GM06990 (cell line): Measurements from ENCODE around the gene NEK2.

Experiments used
- DNase-seq: peaks from one replicate; pipeline ENCODE4 v3.0.0-alpha.2; 2011; ENCODE audit not compliant: insufficient read length; ENCODE audit errors: extremely low read depth
- H3K27me3 ChIP-seq: replicated peaks from 2 replicates; pipeline ENCODE4 v1.6.0; 2011; ENCODE audit warnings: low read length; ENCODE audit not compliant: control insufficient read depth, insufficient read depth
- H3K36me3 ChIP-seq: 2 replicates; pipeline ENCODE4 v1.5.1; 2011; ENCODE audit warnings: low read length; ENCODE audit not compliant: control insufficient read depth, insufficient read depth
- H3K4me3 ChIP-seq: replicated peaks from 2 replicates; pipeline ENCODE4 v1.5.1; 2011; ENCODE audit warnings: low read depth, mild to moderate bottlenecking, control low read depth, low read length
- CTCF ChIP-seq: IDR thresholded peaks from 2 replicates; pipeline ENCODE4 v1.5.1; 2011; ENCODE audit warnings: low read length, control low read depth, mild to moderate bottlenecking, inconsistent platforms; ENCODE audit not compliant: insufficient read depth, poor library complexity, severe bottlenecking

Gene NEK2

GRCh38 chr1:211660718-211661222 lies 14.7 kb downstream of the NEK2 start:
- H3K4me3 ChIP-seq, result no peak overlapping the region
- no peaks in the 10 kb centered on the region for H3K27me3 ChIP-seq
- TF ChIP-seq CTCF, result no peak
- H3K36me3 ChIP-seq, result 0 out of 2 replicates have a peak, but pooled peaks cover 1% of the 10 kb centered on the region
- DNase-seq, result no peak

- Histone ChIP-seq H3K4me3 (no peak overlapping the region), H3K27me3 (no peaks in the 10 kb centered on the region), H3K36me3 (no peaks in the 10 kb centered on the region)
- TF ChIP-seq CTCF, result no peak
- no peak for DNase-seq
Measured at GRCh38 chr1:211656728-211657127, 18.7 kb downstream of the NEK2 start.

GRCh38 chr1:211654838-211655787 lies 20.3 kb downstream of the NEK2 start:
- DNase-seq, result peak; percentile 73
- H3K4me3 ChIP-seq, result no peak overlapping the region
- TF ChIP-seq CTCF, result peak; percentile 93
- no peaks in the 10 kb centered on the region for H3K27me3 ChIP-seq
- H3K36me3 ChIP-seq, result no peaks in the 10 kb centered on the region

GRCh38 chr1:211653959-211654496 lies 21.4 kb downstream of the NEK2 start:
- no peak for TF ChIP-seq CTCF

GRCh38 chr1:211653293-211653692 lies 22.1 kb downstream of the NEK2 start:
- no peak for DNase-seq

More at GRCh38 chr1:211653959-211654496, 21.4 kb downstream of the NEK2 start:
- H3K36me3 ChIP-seq, result no peaks in the 10 kb centered on the region
- H3K4me3 ChIP-seq, result no peak overlapping the region
- no peak for DNase-seq
- H3K27me3 ChIP-seq, result no peaks in the 10 kb centered on the region

More at GRCh38 chr1:211653293-211653692, 22.1 kb downstream of the NEK2 start:
- Histone ChIP-seq H3K27me3 (no peaks in the 10 kb centered on the region), H3K4me3 (no peak overlapping the region), H3K36me3 (no peaks in the 10 kb centered on the region)
- no peak for TF ChIP-seq CTCF
